ENCODE results near the gene ANKRD13A. TPM values are rescaled to one million over a fixed set of nuclear protein-coding genes. Genes with fewer than 3 reads are reported as not detected.
"Not testable (repeated sequence)": the region's sequence is repeated elsewhere in the genome, so short reads cannot be mapped to it uniquely, and the experiment has no call there.

Gene ANKRD13A
- total RNA-seq, 4 donors from 2014 or later, result 91.3 to 165 (median 124) TPM

DNA sequence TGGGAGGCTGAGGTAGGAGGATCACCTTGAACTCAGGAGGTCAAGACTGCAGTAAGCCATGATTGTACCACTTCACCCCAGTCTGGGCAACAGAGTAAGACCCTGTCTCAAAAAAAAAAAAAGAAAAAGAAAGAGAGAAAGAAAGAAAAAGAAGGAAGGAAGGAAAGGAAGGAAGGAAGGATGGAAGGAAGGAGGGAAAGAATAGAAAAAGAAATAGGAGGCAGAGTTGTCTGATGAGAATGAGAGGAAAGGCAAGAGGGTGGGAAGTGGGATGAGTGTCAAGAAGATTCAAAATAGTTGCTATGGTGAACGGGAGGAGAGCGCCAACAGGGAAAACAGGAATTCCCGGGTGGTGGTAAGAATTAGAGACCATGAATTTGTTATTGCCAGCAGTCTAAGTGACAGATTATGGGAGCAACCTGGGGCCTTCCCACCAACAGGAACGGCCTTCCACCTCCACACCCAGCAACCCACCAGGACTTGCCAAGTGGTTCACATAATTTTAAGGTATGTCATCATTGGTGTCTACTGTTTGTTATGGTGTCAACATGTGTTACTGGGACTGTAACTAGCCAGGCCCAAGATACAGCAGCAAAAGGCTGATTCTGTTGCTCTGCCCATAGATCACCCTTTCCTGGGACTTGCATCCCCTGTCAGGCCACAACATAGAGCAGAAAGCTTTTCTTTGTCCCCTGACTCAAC is 85.2 kb downstream of the ANKRD13A start:
- DNase-seq (ENCODE audit: extremely low spot score), result no peak
- WGBS, result 64% methylated on average over 4 of the region's 4 CpGs
- Histone ChIP-seq H3K4me1 (peaks cover 0 to 5% (median 2%) of the 10 kb centered on the region in 4 donors), H3K27me3 (no peaks in the 10 kb centered on the region), H3K4me3 (no peak overlapping the region), H3K9me3 (no peaks in the 10 kb centered on the region), H3K27ac (replicated peaks in 1 of 4) (no peak overlapping the region), H3K36me3 (no peaks in the 10 kb centered on the region)
- TF ChIP-seq POLR2AphosphoS5 (IDR thresholded peaks at IDR 0.05) (no peak), EP300 (IDR thresholded peaks at IDR 0.05) (no peak), CTCF (IDR thresholded peaks at IDR 0.05) (no peak), POLR2A (IDR thresholded peaks at IDR 0.05; ENCODE audit: low read depth) (no peak)
- intact Hi-C loops (cut with DNase I), result no loop called here

DNA sequence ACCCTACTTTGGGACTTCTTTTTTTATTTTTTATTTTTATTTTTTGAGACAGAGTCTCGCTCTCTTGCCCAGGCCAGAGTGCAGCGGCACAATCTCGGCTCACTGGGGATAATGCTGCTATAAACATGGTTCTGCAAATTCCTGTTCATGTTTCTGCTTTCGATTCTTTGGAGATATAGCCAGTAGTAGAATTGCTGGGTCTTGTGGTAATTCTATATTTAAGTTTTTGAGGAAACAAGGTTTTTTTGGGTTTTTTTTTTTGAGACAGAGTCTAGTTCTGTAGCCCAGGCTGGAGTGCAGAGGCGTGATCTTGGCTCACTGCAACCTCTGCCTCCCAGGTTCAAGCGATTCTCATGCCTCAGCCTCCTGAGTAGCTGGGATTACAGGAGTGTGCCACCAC is 89.0 kb downstream of the ANKRD13A start:
- 88% methylated on average over 6 of the region's 6 CpGs for whole genome bisulfite sequencing
- H3K4me3 ChIP-seq; DNase-seq (ENCODE audit: extremely low spot score): not testable (repeated sequence)

GRCh38 chr12:110088936-110089335 is 89.7 kb downstream of the ANKRD13A start:
- H3K4me1 ChIP-seq, result no peaks in the 10 kb centered on the region
- H3K36me3 ChIP-seq, result no peaks in the 10 kb centered on the region
- peaks cover 0 to 4% (median 0%) of the 10 kb centered on the region in 4 donors for H3K27me3 ChIP-seq
- intact Hi-C loops (cut with DNase I), result no loop called here
- 91% methylated on average over 5 of the region's 5 CpGs for WGBS
- DNase-seq (ENCODE audit: extremely low spot score), result no peak
- TF ChIP-seq EP300 (IDR thresholded peaks at IDR 0.05), result no peak
- no peaks in the 10 kb centered on the region for H3K9me3 ChIP-seq
- H3K27ac ChIP-seq (replicated peaks in 1 of 4), result no peak overlapping the region
- H3K4me3 ChIP-seq, result no peak overlapping the region

More for the DNA sequence above, 89.0 kb downstream of the ANKRD13A start:
- H3K36me3 ChIP-seq; H3K27me3 ChIP-seq; H3K27ac ChIP-seq (replicated peaks in 1 of 4); intact Hi-C loops (cut with DNase I); H3K4me1 ChIP-seq; H3K9me3 ChIP-seq: not testable (repeated sequence)

Small RNA genes lying within 50 kb of the gene (small RNA-seq; reads per million reads assigned to genes)
- gene AC007546.2, result 0 reads per million in 3 donors

Other genes starting within 250 kb of the ANKRD13A start
- gene TRPV4, start 166.0 kb upstream of the ANKRD13A start, total RNA-seq, result under 1 TPM; under 0.01 to 0.63 (median 0.35) TPM
- gene GLTP, start 118.9 kb upstream of the ANKRD13A start, total RNA-seq, result 10 to 100 TPM; 37.0 to 47.7 (median 39.6) TPM
- gene TCHP, start 99.2 kb upstream of the ANKRD13A start, total RNA-seq, result 10 to 100 TPM; 17.1 to 31.6 (median 21.0) TPM
- gene GIT2, start 3.1 kb upstream of the ANKRD13A start, total RNA-seq, result 10 to 100 TPM; 28.7 to 46.5 (median 36.2) TPM
- gene C12orf76, start 49.1 kb downstream of the ANKRD13A start, total RNA-seq, result 10 to 100 TPM; 13.6 to 14.7 (median 13.9) TPM
- 10 to 100 TPM; 15.1 to 27.4 (median 15.9) TPM for gene IFT81, start 124.9 kb downstream of the ANKRD13A start, total RNA-seq